ENCODE measurements around the gene POU6F1. TPM values are rescaled to one million over a fixed set of nuclear protein-coding genes. Genes with fewer than 3 reads are reported as not detected.

POU6F1 gene
- total and polyA plus RNA-seq, 4 donors, result 0.33 to 2.8 (median 1.6) TPM

DNA sequence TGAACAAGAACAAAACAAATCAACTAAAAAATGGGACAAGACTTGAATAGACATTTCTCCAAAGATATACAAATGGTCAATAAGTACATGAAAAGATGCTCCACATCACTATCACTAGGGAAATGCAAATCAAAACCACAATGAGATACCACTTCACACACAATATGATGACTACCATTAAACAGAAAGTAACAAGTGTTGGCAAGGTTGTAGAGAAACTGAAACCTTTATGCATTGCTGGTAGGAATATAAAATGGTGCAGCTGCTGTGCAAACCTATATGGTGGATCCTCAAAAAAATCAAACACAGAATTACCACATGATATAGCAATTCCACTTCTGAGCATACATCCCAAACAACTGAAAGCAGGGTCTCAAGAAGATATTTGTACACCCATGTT, 47.2 kb upstream of the POU6F1 start (continued):
- TF ChIP-seq, protein P1, sequence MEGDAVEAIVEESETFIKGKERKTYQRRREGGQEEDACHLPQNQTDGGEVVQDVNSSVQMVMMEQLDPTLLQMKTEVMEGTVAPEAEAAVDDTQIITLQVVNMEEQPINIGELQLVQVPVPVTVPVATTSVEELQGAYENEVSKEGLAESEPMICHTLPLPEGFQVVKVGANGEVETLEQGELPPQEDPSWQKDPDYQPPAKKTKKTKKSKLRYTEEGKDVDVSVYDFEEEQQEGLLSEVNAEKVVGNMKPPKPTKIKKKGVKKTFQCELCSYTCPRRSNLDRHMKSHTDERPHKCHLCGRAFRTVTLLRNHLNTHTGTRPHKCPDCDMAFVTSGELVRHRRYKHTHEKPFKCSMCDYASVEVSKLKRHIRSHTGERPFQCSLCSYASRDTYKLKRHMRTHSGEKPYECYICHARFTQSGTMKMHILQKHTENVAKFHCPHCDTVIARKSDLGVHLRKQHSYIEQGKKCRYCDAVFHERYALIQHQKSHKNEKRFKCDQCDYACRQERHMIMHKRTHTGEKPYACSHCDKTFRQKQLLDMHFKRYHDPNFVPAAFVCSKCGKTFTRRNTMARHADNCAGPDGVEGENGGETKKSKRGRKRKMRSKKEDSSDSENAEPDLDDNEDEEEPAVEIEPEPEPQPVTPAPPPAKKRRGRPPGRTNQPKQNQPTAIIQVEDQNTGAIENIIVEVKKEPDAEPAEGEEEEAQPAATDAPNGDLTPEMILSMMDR (IDR thresholded peaks at IDR 0.05; ENCODE audit: low read depth, low read length, missing input control), result no peak
- no peak for TF ChIP-seq JUND (IDR thresholded peaks at IDR 0.05)
- TF ChIP-seq NR2F2 (IDR thresholded peaks at IDR 0.05), result no peak

DNA sequence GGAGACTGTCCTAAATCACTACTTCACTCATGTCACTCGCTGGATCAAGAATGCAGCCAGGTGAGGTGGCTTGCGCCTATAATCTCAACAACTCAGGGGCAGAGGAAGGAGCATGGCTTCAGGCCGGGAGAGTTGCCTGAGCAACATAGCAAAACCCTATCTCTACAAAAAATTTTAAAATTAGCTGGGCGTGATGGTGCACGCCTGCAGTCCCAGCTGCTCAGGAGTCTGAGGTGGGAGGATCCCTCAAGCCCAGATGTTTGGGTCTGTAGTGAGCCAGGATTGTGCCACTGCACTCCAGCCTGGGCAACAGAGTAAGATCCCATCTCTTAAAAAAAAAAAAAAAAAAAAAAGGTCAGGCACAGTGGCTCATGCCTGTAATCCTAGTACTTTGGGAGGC, 46.4 kb upstream of the POU6F1 start:
- H3K9ac ChIP-seq (ENCODE audit: low read depth in 1 of 2, low read length in 2 of 2), result no peak overlapping the region
- H3K36me3 ChIP-seq (ENCODE audit: control insufficient read depth in 4 of 4, insufficient read depth in 3 of 4, low read depth in 1 of 4, low read length in 3 of 4), result no peaks in the 10 kb centered on the region
- H3K9me3 ChIP-seq (ENCODE audit: control insufficient read depth in 4 of 4, low read length in 3 of 4), result no peaks in the 10 kb centered on the region
- H3K27me3 ChIP-seq (ENCODE audit: control insufficient read depth in 4 of 4, insufficient read depth in 4 of 4, low read length in 3 of 4), result no peaks in the 10 kb centered on the region
- H3K27ac ChIP-seq (ENCODE audit: low read depth in 1 of 2, low read length in 2 of 2), result no peak overlapping the region
- H3K4me3 ChIP-seq (ENCODE audit: low read depth in 1 of 3, low read length in 3 of 3), result no peak overlapping the region
- no peak for TF ChIP-seq SP1 (IDR thresholded peaks at IDR 0.05)
- TF ChIP-seq FOXA1 (IDR thresholded peaks at IDR 0.05), result no peak
- TF ChIP-seq RXRA (IDR thresholded peaks at IDR 0.05), result no peak
- TF ChIP-seq YY1 (IDR thresholded peaks at IDR 0.05), result no peak
- no peak for TF ChIP-seq JUND (IDR thresholded peaks at IDR 0.05)
- no peak for TF ChIP-seq RAD21 (IDR thresholded peaks at IDR 0.05)
- TF ChIP-seq HNF4A (conservative IDR thresholded peaks at IDR 0.05), result no peak
- H3K4me1 ChIP-seq (ENCODE audit: control insufficient read depth in 4 of 4, insufficient read depth in 4 of 4, low read length in 3 of 4), result peaks cover 0 to 5% (median 3%) of the 10 kb centered on the region in 4 donors
- DNase-seq (ENCODE audit: low spot score), result no peak
- WGBS, result 90% methylated on average over 5 of the region's 5 CpGs

DNA sequence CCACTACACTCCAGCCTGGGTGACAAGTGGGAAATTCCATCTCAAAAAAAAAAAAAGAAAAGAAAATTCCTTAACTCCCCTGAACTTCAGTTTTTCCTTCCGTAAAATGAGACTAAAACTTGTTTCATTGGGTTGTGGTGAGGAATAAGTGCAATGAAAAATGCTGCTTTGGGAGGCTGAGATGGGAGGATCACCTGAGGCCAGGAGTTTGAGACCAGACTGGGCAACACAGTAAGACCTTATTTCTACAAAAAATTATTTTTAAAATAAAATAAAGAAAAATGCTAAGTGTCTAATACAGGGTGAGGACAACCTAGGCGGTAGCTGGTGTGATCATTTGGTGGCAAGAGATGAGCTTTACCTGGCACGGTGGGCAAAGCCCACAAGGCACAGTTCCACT, 45.5 kb upstream of the POU6F1 start:
- Histone ChIP-seq H3K27me3 (ENCODE audit: control insufficient read depth in 4 of 4, insufficient read depth in 4 of 4, low read length in 3 of 4) (no peaks in the 10 kb centered on the region), H3K9me3 (ENCODE audit: control insufficient read depth in 4 of 4, low read length in 3 of 4) (no peaks in the 10 kb centered on the region), H3K27ac (ENCODE audit: low read depth in 1 of 2, low read length in 2 of 2) (no peak overlapping the region), H3K9ac (ENCODE audit: low read depth in 1 of 2, low read length in 2 of 2) (no peak overlapping the region), H3K4me3 (ENCODE audit: low read depth in 1 of 3, low read length in 3 of 3) (no peak overlapping the region), H3K4me1 (ENCODE audit: control insufficient read depth in 4 of 4, insufficient read depth in 4 of 4, low read length in 3 of 4) (no peaks in the 10 kb centered on the region), H3K36me3 (ENCODE audit: control insufficient read depth in 4 of 4, insufficient read depth in 3 of 4, low read depth in 1 of 4, low read length in 3 of 4) (no peaks in the 10 kb centered on the region)
- WGBS, result over 99% methylated on average over 3 of the region's 3 CpGs
- no peak for DNase-seq (ENCODE audit: low spot score)
- TF ChIP-seq FOXA1 (IDR thresholded peaks at IDR 0.05), result no peak
- TF ChIP-seq HNF4G (IDR thresholded peaks at IDR 0.05), result no peak
- TF ChIP-seq JUND (IDR thresholded peaks at IDR 0.05), result no peak
- TF ChIP-seq TAF1 (conservative IDR thresholded peaks at IDR 0.05), result no peak
- TF ChIP-seq, protein P1 (IDR thresholded peaks at IDR 0.05; ENCODE audit: low read depth, low read length, missing input control), result no peak
- no peak for TF ChIP-seq HNF4A (conservative IDR thresholded peaks at IDR 0.05)
- TF ChIP-seq EGR1 (IDR thresholded peaks at IDR 0.05; ENCODE audit: low read depth in 2 of 2), result no peak
- TF ChIP-seq, protein P2, sequence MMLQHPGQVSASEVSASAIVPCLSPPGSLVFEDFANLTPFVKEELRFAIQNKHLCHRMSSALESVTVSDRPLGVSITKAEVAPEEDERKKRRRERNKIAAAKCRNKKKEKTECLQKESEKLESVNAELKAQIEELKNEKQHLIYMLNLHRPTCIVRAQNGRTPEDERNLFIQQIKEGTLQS (IDR thresholded peaks at IDR 0.05), result no peak
- TF ChIP-seq, protein P3, sequence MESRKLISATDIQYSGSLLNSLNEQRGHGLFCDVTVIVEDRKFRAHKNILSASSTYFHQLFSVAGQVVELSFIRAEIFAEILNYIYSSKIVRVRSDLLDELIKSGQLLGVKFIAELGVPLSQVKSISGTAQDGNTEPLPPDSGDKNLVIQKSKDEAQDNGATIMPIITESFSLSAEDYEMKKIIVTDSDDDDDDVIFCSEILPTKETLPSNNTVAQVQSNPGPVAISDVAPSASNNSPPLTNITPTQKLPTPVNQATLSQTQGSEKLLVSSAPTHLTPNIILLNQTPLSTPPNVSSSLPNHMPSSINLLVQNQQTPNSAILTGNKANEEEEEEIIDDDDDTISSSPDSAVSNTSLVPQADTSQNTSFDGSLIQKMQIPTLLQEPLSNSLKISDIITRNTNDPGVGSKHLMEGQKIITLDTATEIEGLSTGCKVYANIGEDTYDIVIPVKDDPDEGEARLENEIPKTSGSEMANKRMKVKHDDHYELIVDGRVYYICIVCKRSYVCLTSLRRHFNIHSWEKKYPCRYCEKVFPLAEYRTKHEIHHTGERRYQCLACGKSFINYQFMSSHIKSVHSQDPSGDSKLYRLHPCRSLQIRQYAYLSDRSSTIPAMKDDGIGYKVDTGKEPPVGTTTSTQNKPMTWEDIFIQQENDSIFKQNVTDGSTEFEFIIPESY (IDR thresholded peaks at IDR 0.05), result no peak
